PFSK-1 (cell line): ENCODE results near the gene CLSTN1.

Source experiments
- POLR2AphosphoS5 ChIP-seq: IDR thresholded peaks from 2 replicates; pipeline ENCODE4 v1.6.1; 2012; ENCODE audit warnings: low read depth, mild to moderate bottlenecking, control low read depth, low read length, moderate library complexity
- SIN3A ChIP-seq: IDR thresholded peaks from 2 replicates; pipeline ENCODE4 v1.6.1; 2012; ENCODE audit warnings: mild to moderate bottlenecking, low read length, moderate library complexity, borderline replicate concordance; ENCODE audit not compliant: insufficient read depth
- TAF1 ChIP-seq: IDR thresholded peaks from 2 replicates; pipeline ENCODE4 v1.6.1; 2012; ENCODE audit warnings: low read length, control low read depth, borderline replicate concordance; ENCODE audit not compliant: insufficient read depth
- TF ChIP-seq, protein P1 (sequence below), 2 experiments: IDR thresholded peaks; 2 replicates each; pipeline versions ENCODE4 v1.6.1 to v1.8.0; 2011 to 2012; ENCODE audit warnings: low read depth in 2 of 2, low read length in 2 of 2, control low read depth in 1 of 2, inconsistent platforms in 1 of 2, mild to moderate bottlenecking in 1 of 2, moderate library complexity in 1 of 2; ENCODE audit not compliant: insufficient read depth in 1 of 2

GRCh38 chr1:9809100-9809510 lies 14.7 kb downstream of the CLSTN1 start:
- TF ChIP-seq POLR2AphosphoS5 (no peak), SIN3A (no peak), TAF1 (no peak)
- TF ChIP-seq, protein P1, sequence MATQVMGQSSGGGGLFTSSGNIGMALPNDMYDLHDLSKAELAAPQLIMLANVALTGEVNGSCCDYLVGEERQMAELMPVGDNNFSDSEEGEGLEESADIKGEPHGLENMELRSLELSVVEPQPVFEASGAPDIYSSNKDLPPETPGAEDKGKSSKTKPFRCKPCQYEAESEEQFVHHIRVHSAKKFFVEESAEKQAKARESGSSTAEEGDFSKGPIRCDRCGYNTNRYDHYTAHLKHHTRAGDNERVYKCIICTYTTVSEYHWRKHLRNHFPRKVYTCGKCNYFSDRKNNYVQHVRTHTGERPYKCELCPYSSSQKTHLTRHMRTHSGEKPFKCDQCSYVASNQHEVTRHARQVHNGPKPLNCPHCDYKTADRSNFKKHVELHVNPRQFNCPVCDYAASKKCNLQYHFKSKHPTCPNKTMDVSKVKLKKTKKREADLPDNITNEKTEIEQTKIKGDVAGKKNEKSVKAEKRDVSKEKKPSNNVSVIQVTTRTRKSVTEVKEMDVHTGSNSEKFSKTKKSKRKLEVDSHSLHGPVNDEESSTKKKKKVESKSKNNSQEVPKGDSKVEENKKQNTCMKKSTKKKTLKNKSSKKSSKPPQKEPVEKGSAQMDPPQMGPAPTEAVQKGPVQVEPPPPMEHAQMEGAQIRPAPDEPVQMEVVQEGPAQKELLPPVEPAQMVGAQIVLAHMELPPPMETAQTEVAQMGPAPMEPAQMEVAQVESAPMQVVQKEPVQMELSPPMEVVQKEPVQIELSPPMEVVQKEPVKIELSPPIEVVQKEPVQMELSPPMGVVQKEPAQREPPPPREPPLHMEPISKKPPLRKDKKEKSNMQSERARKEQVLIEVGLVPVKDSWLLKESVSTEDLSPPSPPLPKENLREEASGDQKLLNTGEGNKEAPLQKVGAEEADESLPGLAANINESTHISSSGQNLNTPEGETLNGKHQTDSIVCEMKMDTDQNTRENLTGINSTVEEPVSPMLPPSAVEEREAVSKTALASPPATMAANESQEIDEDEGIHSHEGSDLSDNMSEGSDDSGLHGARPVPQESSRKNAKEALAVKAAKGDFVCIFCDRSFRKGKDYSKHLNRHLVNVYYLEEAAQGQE (IDR thresholded peaks at IDR 0.05; ENCODE audit: insufficient read depth in 1 of 2, low read depth in 2 of 2, low read length in 2 of 2): no peak
